ENCODE data around the gene AURKA. TPM values are rescaled to one million over a fixed set of nuclear protein-coding genes. Genes with fewer than 3 reads are reported as not detected.

AURKA gene
- total and polyA plus RNA-seq, 9 of the 15 experiments (the other 6 are each of a cell fraction or from before 2014, with no cell fraction given) = 72.7 to 162 (median 113) TPM

GRCh38 chr20:56411759-56412472 is 19.9 kb upstream of the AURKA start, which contains the start of gene CASS4:
Gene CASS4, plus strand, starts transcription at chr20:56412260. Its CDS starts 199 bp downstream, at chr20:56412459.
- BruUV-seq (replicated peaks) = no TSS peak
- ATAC-seq (peak; percentile 84), DNase-seq (ENCODE audit: extremely low read depth in 1 of 4, low spot score in 3 of 4) (peak; percentile 81 to 97 (median 85)), FAIRE-seq (peak; percentile 99)
- Histone ChIP-seq H3K27ac (ENCODE audit: extremely low read depth, low read depth, low read length) (peak within 1 kb of the TSS; percentile 85), H3K9me1 (ENCODE audit: control insufficient read depth, insufficient read depth, low read length) (no peaks in the 10 kb centered on the region), H2AFZ (ENCODE audit: low read depth, low read length) (peak within 1 kb of the TSS; percentile 66), H3K9ac (ENCODE audit: insufficient read depth in 1 of 2, low read depth in 2 of 2, low read length in 2 of 2) (peak within 1 kb of the TSS; percentile 62 to 73; a peak in 3 of 4 replicates), H3K4me3 (peak within 1 kb of the TSS; percentile 77), H3K36me3 (ENCODE audit: control insufficient read depth, insufficient read depth, low read length) (peaks cover 39% of the 10 kb centered on the region), H3K4me2 (ENCODE audit: insufficient read depth, low read length) (peak within 1 kb of the TSS; percentile 99), H3K9me3 (replicated peaks; ENCODE audit: control insufficient read depth, insufficient read depth, low read depth, low read length) (no peaks in the 10 kb centered on the region), H3K79me2 (ENCODE audit: control insufficient read depth, insufficient read depth, low read length) (peaks cover 76% of the 10 kb centered on the region), H4K20me1 (replicated peaks; ENCODE audit: control insufficient read depth, insufficient read depth, low read length) (no peaks in the 10 kb centered on the region; the same call in 1 of the 2 replicates), H3K27me3 (ENCODE audit: control insufficient read depth in 2 of 2, insufficient read depth in 2 of 2, low read length in 2 of 2) (no peaks in the 10 kb centered on the region), H3K4me1 (replicated peaks in 1 of 2; ENCODE audit: control insufficient read depth in 2 of 2, insufficient read depth in 2 of 2, low read length in 2 of 2) (peaks cover 9 to 52% of the 10 kb centered on the region in 2 experiments)
- in situ Hi-C loops (cut with MboI) (no loop called here), intact Hi-C loops (cut with micrococcal nuclease) (loop anchor here (1.0 to 5.0 kb wide), 4 partner anchors 17 to 55 kb away; partner anchors contain the start of genes AURKA, CSTF1 and RTF2)
- WGBS (ENCODE audit: insufficient coverage, low coverage, missing lambda C conversion rate) = 2% methylated on average over 10 of the region's 10 CpGs
- ChIA-PET POLR2A (interaction anchor here (0.6 to 5.1 kb wide), 22 partner anchors 10 to 998 kb away, joined by 3 to 72 read pairs (median 4); partner anchors contain the start of genes AURKA, CSTF1, FAM210B and RTF2), CTCF (ENCODE audit: low intra/inter-chr PET ratio) (no interaction called here)
- TF ChIP-seq BMI1 (IDR thresholded peaks at IDR 0.05; ENCODE audit: low read length) = no peak
- no peak for TF ChIP-seq MCM2 (IDR thresholded peaks at IDR 0.05; ENCODE audit: low read depth)
- TF ChIP-seq ZNF311 (CRISPR knock-in tag; IDR thresholded peaks at IDR 0.05) = no peak
- peak; percentile 43; the same call in 1 of the 2 replicates for TF ChIP-seq REST (IDR thresholded peaks at IDR 0.05; ENCODE audit: borderline replicate concordance)
- no peak for TF ChIP-seq REST (CRISPR knock-in tag; IDR thresholded peaks at IDR 0.05; ENCODE audit: low read depth)
- TF ChIP-seq ZBTB17 (CRISPR knock-in tag; IDR thresholded peaks at IDR 0.05) = 0 out of 2 replicates have a peak, but pooled peaks have one; percentile 29
- peak; percentile 90 for TF ChIP-seq NFATC3 (IDR thresholded peaks at IDR 0.05)
- no peak for TF ChIP-seq ZNF696 (CRISPR knock-in tag; conservative IDR thresholded peaks at IDR 0.05)
- peak; percentile 90 for TF ChIP-seq MBD2 (IDR thresholded peaks at IDR 0.05; ENCODE audit: borderline replicate concordance, low read depth)
- TF ChIP-seq BHLHE40 (IDR thresholded peaks at IDR 0.05; ENCODE audit: low read length) = peak; percentile 86
- no peak for TF ChIP-seq ZNF511 (CRISPR knock-in tag; IDR thresholded peaks at IDR 0.05)
- no peak; the same call in 1 of the 2 replicates for TF ChIP-seq SUPT5H (IDR thresholded peaks at IDR 0.05)
- TF ChIP-seq RB1 (IDR thresholded peaks at IDR 0.05; ENCODE audit: low read depth) = peak; percentile 25
- no peak for TF ChIP-seq MCM5 (IDR thresholded peaks at IDR 0.05; ENCODE audit: low read depth)
- TF ChIP-seq GABPB1 (CRISPR knock-in tag; IDR thresholded peaks at IDR 0.05) = peak; percentile 17; the same call in 1 of the 2 replicates

Measured in K562 (cell line).